ENCODE results near the gene SYT1.

DNA sequence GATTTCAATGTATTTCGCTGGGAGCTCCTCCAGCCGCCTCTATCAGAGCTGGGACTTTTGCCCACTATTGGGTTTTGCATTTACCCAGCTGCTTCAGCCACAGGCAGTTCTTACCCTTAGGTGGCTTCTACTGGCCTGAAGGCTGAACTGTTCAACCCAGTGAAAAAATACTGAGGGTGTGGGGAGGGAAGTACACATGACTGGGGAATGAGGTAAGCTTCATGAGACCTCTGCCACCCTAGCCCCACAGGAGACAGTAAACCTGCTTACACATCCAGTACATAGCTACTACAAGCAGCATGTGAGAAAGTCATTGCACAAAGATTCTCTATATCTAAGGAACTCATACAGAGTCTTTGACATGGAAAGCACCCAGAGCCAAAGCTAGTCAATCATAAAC, 411.1 kb downstream of the SYT1 start:
- TF ChIP-seq, protein P1, sequence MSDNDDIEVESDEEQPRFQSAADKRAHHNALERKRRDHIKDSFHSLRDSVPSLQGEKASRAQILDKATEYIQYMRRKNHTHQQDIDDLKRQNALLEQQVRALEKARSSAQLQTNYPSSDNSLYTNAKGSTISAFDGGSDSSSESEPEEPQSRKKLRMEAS (IDR thresholded peaks at IDR 0.05): no peak
- TF ChIP-seq, protein P2, sequence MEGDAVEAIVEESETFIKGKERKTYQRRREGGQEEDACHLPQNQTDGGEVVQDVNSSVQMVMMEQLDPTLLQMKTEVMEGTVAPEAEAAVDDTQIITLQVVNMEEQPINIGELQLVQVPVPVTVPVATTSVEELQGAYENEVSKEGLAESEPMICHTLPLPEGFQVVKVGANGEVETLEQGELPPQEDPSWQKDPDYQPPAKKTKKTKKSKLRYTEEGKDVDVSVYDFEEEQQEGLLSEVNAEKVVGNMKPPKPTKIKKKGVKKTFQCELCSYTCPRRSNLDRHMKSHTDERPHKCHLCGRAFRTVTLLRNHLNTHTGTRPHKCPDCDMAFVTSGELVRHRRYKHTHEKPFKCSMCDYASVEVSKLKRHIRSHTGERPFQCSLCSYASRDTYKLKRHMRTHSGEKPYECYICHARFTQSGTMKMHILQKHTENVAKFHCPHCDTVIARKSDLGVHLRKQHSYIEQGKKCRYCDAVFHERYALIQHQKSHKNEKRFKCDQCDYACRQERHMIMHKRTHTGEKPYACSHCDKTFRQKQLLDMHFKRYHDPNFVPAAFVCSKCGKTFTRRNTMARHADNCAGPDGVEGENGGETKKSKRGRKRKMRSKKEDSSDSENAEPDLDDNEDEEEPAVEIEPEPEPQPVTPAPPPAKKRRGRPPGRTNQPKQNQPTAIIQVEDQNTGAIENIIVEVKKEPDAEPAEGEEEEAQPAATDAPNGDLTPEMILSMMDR (IDR thresholded peaks at IDR 0.05; ENCODE audit: low read depth, low read length, missing input control): no peak
- TF ChIP-seq HNF4A (conservative IDR thresholded peaks at IDR 0.05): no peak
- TF ChIP-seq, protein P3, sequence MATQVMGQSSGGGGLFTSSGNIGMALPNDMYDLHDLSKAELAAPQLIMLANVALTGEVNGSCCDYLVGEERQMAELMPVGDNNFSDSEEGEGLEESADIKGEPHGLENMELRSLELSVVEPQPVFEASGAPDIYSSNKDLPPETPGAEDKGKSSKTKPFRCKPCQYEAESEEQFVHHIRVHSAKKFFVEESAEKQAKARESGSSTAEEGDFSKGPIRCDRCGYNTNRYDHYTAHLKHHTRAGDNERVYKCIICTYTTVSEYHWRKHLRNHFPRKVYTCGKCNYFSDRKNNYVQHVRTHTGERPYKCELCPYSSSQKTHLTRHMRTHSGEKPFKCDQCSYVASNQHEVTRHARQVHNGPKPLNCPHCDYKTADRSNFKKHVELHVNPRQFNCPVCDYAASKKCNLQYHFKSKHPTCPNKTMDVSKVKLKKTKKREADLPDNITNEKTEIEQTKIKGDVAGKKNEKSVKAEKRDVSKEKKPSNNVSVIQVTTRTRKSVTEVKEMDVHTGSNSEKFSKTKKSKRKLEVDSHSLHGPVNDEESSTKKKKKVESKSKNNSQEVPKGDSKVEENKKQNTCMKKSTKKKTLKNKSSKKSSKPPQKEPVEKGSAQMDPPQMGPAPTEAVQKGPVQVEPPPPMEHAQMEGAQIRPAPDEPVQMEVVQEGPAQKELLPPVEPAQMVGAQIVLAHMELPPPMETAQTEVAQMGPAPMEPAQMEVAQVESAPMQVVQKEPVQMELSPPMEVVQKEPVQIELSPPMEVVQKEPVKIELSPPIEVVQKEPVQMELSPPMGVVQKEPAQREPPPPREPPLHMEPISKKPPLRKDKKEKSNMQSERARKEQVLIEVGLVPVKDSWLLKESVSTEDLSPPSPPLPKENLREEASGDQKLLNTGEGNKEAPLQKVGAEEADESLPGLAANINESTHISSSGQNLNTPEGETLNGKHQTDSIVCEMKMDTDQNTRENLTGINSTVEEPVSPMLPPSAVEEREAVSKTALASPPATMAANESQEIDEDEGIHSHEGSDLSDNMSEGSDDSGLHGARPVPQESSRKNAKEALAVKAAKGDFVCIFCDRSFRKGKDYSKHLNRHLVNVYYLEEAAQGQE (IDR thresholded peaks at IDR 0.05): no peak
- TF ChIP-seq, protein P4, sequence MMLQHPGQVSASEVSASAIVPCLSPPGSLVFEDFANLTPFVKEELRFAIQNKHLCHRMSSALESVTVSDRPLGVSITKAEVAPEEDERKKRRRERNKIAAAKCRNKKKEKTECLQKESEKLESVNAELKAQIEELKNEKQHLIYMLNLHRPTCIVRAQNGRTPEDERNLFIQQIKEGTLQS (IDR thresholded peaks at IDR 0.05): no peak

Measured in liver (tissue), 3 donors.